GM10266 (cell line): ENCODE measurements around the gene LTBP3.
"Not testable (repeated sequence)": the region's sequence is repeated elsewhere in the genome, so short reads cannot be mapped to it uniquely, and the experiment has no call there.

Source experiments
- DNase-seq: peaks from one replicate; pipeline ENCODE4 v3.0.0; 2012; ENCODE audit errors: extremely low spot score
- CTCF ChIP-seq: IDR thresholded peaks from 2 replicates; pipeline ENCODE4 v1.5.1; 2012; ENCODE audit warnings: mild to moderate bottlenecking, low read depth; ENCODE audit not compliant: control insufficient read depth, insufficient read depth; ENCODE audit errors: missing control alignments

The LTBP3 gene

GRCh38 chr11:65516135-65516968 is 41.8 kb downstream of the LTBP3 start:
- DNase-seq, result no peak
- no peak for TF ChIP-seq CTCF

GRCh38 chr11:65512311-65512710 is 45.8 kb downstream of the LTBP3 start:
- DNase-seq, result not testable (repeated sequence)

GRCh38 chr11:65506772-65507505 is 51.2 kb downstream of the LTBP3 start:
- DNase-seq, result no peak
- no peak for TF ChIP-seq CTCF

GRCh38 chr11:65506290-65506771 is 51.8 kb downstream of the LTBP3 start:
- DNase-seq, result no peak

GRCh38 chr11:65505466-65506289 is 52.5 kb downstream of the LTBP3 start:
- no peak for TF ChIP-seq CTCF
- no peak for DNase-seq

More at GRCh38 chr11:65506290-65506771, 51.8 kb downstream of the LTBP3 start:
- no peak for TF ChIP-seq CTCF

- no peak for DNase-seq
- TF ChIP-seq CTCF, result no peak
These were observed 53.3 kb downstream of the LTBP3 start for GRCh38 chr11:65504674-65505465.
